NOMO-1 (cell line): ENCODE measurements around the gene STEAP3.

Source experiments
- DNase-seq, 2 experiments: peaks; one replicate each; lab custom pipeline; 2025; ENCODE audit not compliant: unreplicated experiment in 2 of 2; lab: John Stamatoyannopoulos, UW

STEAP3 gene

GRCh38 chr2:119225105-119225865 lies 1.7 kb downstream of the STEAP3 start:
- no peak for DNase-seq

GRCh38 chr2:119225926-119226325 lies 2.3 kb downstream of the STEAP3 start:
- no peak for DNase-seq

- no peak for DNase-seq
Observed at GRCh38 chr2:119227346-119227745, 3.7 kb downstream of the STEAP3 start.

- DNase-seq: no peak
Observed at GRCh38 chr2:119228136-119228535, 4.5 kb downstream of the STEAP3 start.

GRCh38 chr2:119228964-119229363 lies 5.3 kb downstream of the STEAP3 start:
- DNase-seq: no peak

- DNase-seq: no peak
Observed at GRCh38 chr2:119229716-119230115, 6.1 kb downstream of the STEAP3 start.

- DNase-seq: no peak
Observed at GRCh38 chr2:119230219-119231185, 6.9 kb downstream of the STEAP3 start.

GRCh38 chr2:119231975-119232665 lies 8.5 kb downstream of the STEAP3 start:
- no peak for DNase-seq

- DNase-seq: no peak
Observed at GRCh38 chr2:119232666-119232993, 9.0 kb downstream of the STEAP3 start.

- DNase-seq: no peak
Observed at GRCh38 chr2:119233326-119234020, 9.8 kb downstream of the STEAP3 start.

GRCh38 chr2:119234021-119235019 lies 10.7 kb downstream of the STEAP3 start:
- no peak for DNase-seq

GRCh38 chr2:119236796-119237195 lies 13.2 kb downstream of the STEAP3 start:
- DNase-seq: no peak

GRCh38 chr2:119240311-119241204 lies 16.9 kb downstream of the STEAP3 start:
- DNase-seq: no peak

GRCh38 chr2:119241205-119241532 lies 17.5 kb downstream of the STEAP3 start:
- no peak for DNase-seq

GRCh38 chr2:119242276-119243119 lies 18.9 kb downstream of the STEAP3 start:
- no peak for DNase-seq

- DNase-seq: no peak
Observed at GRCh38 chr2:119243621-119244020, 20.0 kb downstream of the STEAP3 start.

- DNase-seq: no peak
Observed at GRCh38 chr2:119245076-119245840, 21.6 kb downstream of the STEAP3 start.
